OCI-LY1 (cell line): ENCODE measurements around the gene JAKMIP2.

Experiments used
- H2AFZ ChIP-seq: fragments of 200-600 bp; sonication (generic), shearing (Covaris generic); 2 replicates; pipeline ENCODE4 v1.6.0; 2014; ENCODE audit warnings: antibody characterized with exemption, mild to moderate bottlenecking, low read length
- H3F3A ChIP-seq: fragments of 200-600 bp; sonication (generic), shearing (Covaris generic); 2 replicates; pipeline ENCODE4 v1.6.0; 2014; ENCODE audit warnings: mild to moderate bottlenecking, antibody characterized with exemption, low read length, moderate library complexity; ENCODE audit not compliant: insufficient read depth
- H3K27ac ChIP-seq: fragments of 200-600 bp; sonication (generic); 2 replicates; pipeline ENCODE4 v1.5.1; 2014; ENCODE audit warnings: low read length, mixed run types, mild to moderate bottlenecking, low read depth; ENCODE audit not compliant: poor library complexity, severe bottlenecking
- H3K27me3 ChIP-seq: fragments of 200-600 bp; sonication (generic); 2 replicates; pipeline ENCODE4 v1.6.0; 2014; ENCODE audit warnings: antibody characterized with exemption, mild to moderate bottlenecking, low read length, moderate library complexity; ENCODE audit not compliant: insufficient read depth
- H3K36me3 ChIP-seq: fragments of 200-600 bp; sonication (generic); 2 replicates; pipeline ENCODE4 v1.6.1; 2014; ENCODE audit warnings: mild to moderate bottlenecking, antibody characterized with exemption, low read length, moderate library complexity, mixed read lengths; ENCODE audit not compliant: insufficient read depth
- H3K4me1 ChIP-seq: fragments of 200-600 bp; sonication (generic); 2 replicates; pipeline ENCODE4 v1.5.1; 2014; ENCODE audit warnings: mild to moderate bottlenecking, low read length, moderate library complexity; ENCODE audit not compliant: insufficient read depth, severe bottlenecking
- H3K4me2 ChIP-seq: fragments of 200-600 bp; sonication (generic), shearing (Covaris generic); 2 replicates; pipeline ENCODE4 v1.6.1; 2014; ENCODE audit warnings: low read length
- H3K4me3 ChIP-seq: fragments of 200-600 bp; sonication (generic); 2 replicates; pipeline ENCODE4 v1.5.1; 2014; ENCODE audit warnings: low read length, low read depth, mild to moderate bottlenecking, mixed read lengths; ENCODE audit not compliant: poor library complexity, severe bottlenecking
- H3K79me2 ChIP-seq: fragments of 200-600 bp; shearing (Covaris generic); 2 replicates; pipeline ENCODE4 v1.6.1; 2016; ENCODE audit warnings: mixed run types, low read length, mixed read lengths; ENCODE audit not compliant: insufficient read depth
- H3K9ac ChIP-seq: fragments of 200-600 bp; sonication (generic), shearing (Covaris generic); 2 replicates; pipeline ENCODE4 v1.6.1; 2014; ENCODE audit warnings: mild to moderate bottlenecking, low read length, mixed read lengths
- H3K9me2 ChIP-seq: fragments of 200-600 bp; sonication (generic), shearing (Covaris generic); 2 replicates; pipeline ENCODE4 v1.6.1; 2014; ENCODE audit warnings: low read depth, mild to moderate bottlenecking, low read length, mixed read lengths
- H3K9me3 ChIP-seq: fragments of 200-600 bp; shearing (Covaris generic); 2 replicates; pipeline ENCODE4 v1.6.1; 2014; ENCODE audit warnings: low read length, mixed read lengths
- H4K20me1 ChIP-seq: fragments of 200-600 bp; sonication (generic), shearing (Covaris generic); 2 replicates; pipeline ENCODE4 v1.6.0; 2016; ENCODE audit warnings: mild to moderate bottlenecking, low read length; ENCODE audit not compliant: insufficient read depth
- CTCF ChIP-seq: fragments of 200-600 bp; sonication (generic), shearing (Covaris generic); IDR thresholded peaks from 2 replicates; pipeline ENCODE4 v1.5.1; 2017; ENCODE audit warnings: mild to moderate bottlenecking, antibody characterized with exemption, low read length, moderate library complexity, mixed read lengths
- EZH2 ChIP-seq: fragments of 200-600 bp; sonication (generic), shearing (Covaris generic); IDR thresholded peaks from 2 replicates; pipeline ENCODE4 v1.8.0; 2017; ENCODE audit warnings: borderline replicate concordance, mixed run types, mild to moderate bottlenecking, antibody characterized with exemption, low read length, moderate library complexity, mixed read lengths

JAKMIP2 gene

GRCh38 chr5:147669169-147669869, 113.2 kb downstream of the JAKMIP2 start:
- no peaks in the 10 kb centered on the region for H3K79me2 ChIP-seq
- no peaks in the 10 kb centered on the region for H4K20me1 ChIP-seq
- no peaks in the 10 kb centered on the region for H3K4me1 ChIP-seq
- TF ChIP-seq CTCF: no peak
- TF ChIP-seq EZH2: no peak
- no peaks in the 10 kb centered on the region for H3K36me3 ChIP-seq
- no peak overlapping the region for H3K4me2 ChIP-seq
- no peak overlapping the region for H3K27ac ChIP-seq
- no peak overlapping the region for H3K9ac ChIP-seq
- no peaks in the 10 kb centered on the region for H3K27me3 ChIP-seq
- no peaks in the 10 kb centered on the region for H3K9me3 ChIP-seq
- no peaks in the 10 kb centered on the region for H3F3A ChIP-seq
- H3K4me3 ChIP-seq: no peak overlapping the region
- H3K9me2 ChIP-seq: no peaks in the 10 kb centered on the region
- no peak overlapping the region for H2AFZ ChIP-seq

GRCh38 chr5:147668385-147668784, 114.1 kb downstream of the JAKMIP2 start:
- H3K9me2 ChIP-seq: no peaks in the 10 kb centered on the region
- H4K20me1 ChIP-seq: no peaks in the 10 kb centered on the region
- H3K4me3 ChIP-seq: no peak overlapping the region

GRCh38 chr5:147667363-147667762, 115.2 kb downstream of the JAKMIP2 start:
- H3K9ac ChIP-seq: no peak overlapping the region
- H3K36me3 ChIP-seq: no peaks in the 10 kb centered on the region
- no peak overlapping the region for H3K27ac ChIP-seq
- H3K9me2 ChIP-seq: no peaks in the 10 kb centered on the region
- H3K9me3 ChIP-seq: no peaks in the 10 kb centered on the region
- TF ChIP-seq EZH2 (no peak), CTCF (no peak)
- no peaks in the 10 kb centered on the region for H3K27me3 ChIP-seq
- H3K4me3 ChIP-seq: no peak overlapping the region
- no peaks in the 10 kb centered on the region for H3K79me2 ChIP-seq
- no peaks in the 10 kb centered on the region for H3K4me1 ChIP-seq
- H3F3A ChIP-seq: no peaks in the 10 kb centered on the region
- H3K4me2 ChIP-seq: no peak overlapping the region
- H2AFZ ChIP-seq: no peak overlapping the region
- H4K20me1 ChIP-seq: no peaks in the 10 kb centered on the region

More at GRCh38 chr5:147668385-147668784, 114.1 kb downstream of the JAKMIP2 start:
- no peaks in the 10 kb centered on the region for H3F3A ChIP-seq
- H3K27me3 ChIP-seq: no peaks in the 10 kb centered on the region
- H3K4me1 ChIP-seq: no peaks in the 10 kb centered on the region
- H3K36me3 ChIP-seq: no peaks in the 10 kb centered on the region
- H3K4me2 ChIP-seq: no peak overlapping the region
- no peak overlapping the region for H3K27ac ChIP-seq
- H2AFZ ChIP-seq: no peak overlapping the region
- H3K9me3 ChIP-seq: no peaks in the 10 kb centered on the region
- H3K79me2 ChIP-seq: no peaks in the 10 kb centered on the region
- no peak overlapping the region for H3K9ac ChIP-seq
- TF ChIP-seq CTCF (no peak), EZH2 (no peak)
